Effector memory CD8-positive, alpha-beta T cell (primary cell): ENCODE results near the gene TPD52L2.

Source experiments
- ATAC-seq: fragments of 150-1000 bp; cut with Tn5 transposase; replicated peaks from 2 replicates; pipeline ENCODE4 v1.10.0; 2021; ENCODE audit warnings: mild to moderate bottlenecking, moderate library complexity
- DNase-seq, 3 experiments: peaks; one replicate each; pipeline ENCODE4 v3.0.0; 2021
- H3K27ac Mint-ChIP-seq, 2 donors: one replicate each; pipeline ENCODE4 v1.8.0; 2022; ENCODE audit warnings: mild to moderate bottlenecking in 2 of 2, mixed read lengths in 2 of 2, moderate library complexity in 2 of 2
- H3K27me3 Mint-ChIP-seq, 2 donors: one replicate each; pipeline ENCODE4 v1.8.0; 2022; ENCODE audit warnings: mixed read lengths in 2 of 2
- H3K36me3 Mint-ChIP-seq: one replicate; pipeline ENCODE4 v1.8.0; 2022; ENCODE audit warnings: mild to moderate bottlenecking, moderate library complexity, mixed read lengths; ENCODE audit not compliant: insufficient read depth
- H3K4me1 Mint-ChIP-seq, 2 donors: one replicate each; pipeline ENCODE4 v1.8.0; 2022; ENCODE audit warnings: low read depth in 2 of 2, mixed read lengths in 2 of 2
- H3K4me3 Mint-ChIP-seq, 2 donors: one replicate each; pipeline ENCODE4 v1.8.0; 2022; ENCODE audit warnings: mild to moderate bottlenecking in 2 of 2, mixed read lengths in 2 of 2, moderate library complexity in 2 of 2
- H3K9me3 Mint-ChIP-seq, 2 donors: one replicate each; pipeline ENCODE4 v1.8.0; 2022; ENCODE audit warnings: mixed read lengths in 2 of 2

Gene TPD52L2

DNA sequence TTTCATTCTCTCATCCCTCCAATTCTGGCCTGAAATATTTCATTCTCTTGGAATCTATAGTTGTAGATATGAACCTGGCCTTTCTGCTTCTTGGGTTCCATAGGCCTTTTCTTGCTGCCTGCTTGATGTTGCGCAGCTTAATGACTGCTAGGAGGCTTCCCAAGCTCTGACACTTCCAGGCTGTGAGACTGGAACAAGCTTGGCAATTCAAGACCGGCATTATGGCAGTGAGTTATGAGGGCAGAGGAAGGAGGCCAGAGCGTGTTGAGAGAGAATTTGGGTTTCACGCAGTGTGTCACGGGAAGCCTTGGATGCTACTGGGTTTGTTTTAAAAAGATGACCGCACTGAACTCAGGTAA lies 28.9 kb downstream of the TPD52L2 start:
- DNase-seq (no peak), ATAC-seq (no peak)
- Mint-ChIP-seq H3K9me3 (no peaks in the 10 kb centered on the region), H3K36me3 (peaks cover 34% of the 10 kb centered on the region), H3K27ac (peak overlapping the region; percentile 74 to 92), H3K27me3 (no peaks in the 10 kb centered on the region), H3K4me1 (peaks cover 35 to 36% of the 10 kb centered on the region in 2 donors), H3K4me3 (peak overlapping the region; percentile 77 to 80)

DNA sequence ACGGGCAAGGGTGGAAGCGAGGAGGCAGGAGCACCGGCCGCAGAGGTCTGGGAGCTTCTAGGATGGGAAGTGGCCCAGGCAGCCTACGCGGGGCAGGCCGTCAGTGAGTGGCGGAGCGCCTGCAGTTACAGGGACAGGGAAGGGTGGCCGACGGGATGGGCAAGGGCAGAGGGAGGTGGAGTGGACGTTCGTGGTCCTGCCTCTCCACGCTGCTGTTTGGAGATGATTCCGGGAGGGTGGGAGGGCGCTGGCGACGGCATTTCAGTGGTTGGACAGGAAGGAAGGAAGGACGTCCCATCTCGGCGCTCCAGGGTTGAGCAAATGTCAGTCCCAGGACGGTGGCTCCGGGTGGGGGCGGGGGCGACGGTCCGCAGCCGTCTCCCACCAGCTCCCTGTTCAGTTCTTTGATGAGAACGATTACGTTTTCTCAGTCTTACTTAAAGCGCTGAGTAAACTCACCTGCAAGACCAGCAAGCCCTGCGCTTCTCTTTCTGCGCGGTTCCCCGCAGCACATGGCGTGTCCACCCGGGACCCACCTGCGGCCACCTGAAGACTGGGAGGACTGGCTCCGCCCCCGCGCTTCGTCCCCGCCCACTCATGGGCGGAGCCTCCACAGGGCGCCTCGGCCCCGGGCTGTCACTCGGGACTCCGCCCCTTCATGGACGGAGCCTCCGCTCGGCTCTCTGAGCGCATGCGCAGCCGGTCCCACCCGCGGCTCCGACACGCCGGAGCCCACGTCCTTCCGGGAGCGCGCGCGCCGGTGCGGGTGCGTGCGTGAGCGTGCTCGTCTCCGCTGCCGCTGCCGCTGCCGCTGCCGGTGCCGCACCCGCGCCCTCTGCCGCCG lies 29.5 kb downstream of the TPD52L2 start, which contains the start of gene DNAJC5:
TSS of gene DNAJC5 (plus strand) at position 769 of the 844 bp plus-strand sequence. CDS start 33,220 bp downstream, outside the sequence.
- ATAC-seq (peak; percentile 82), DNase-seq (peak; percentile 94 to 97 (median 95))
- peaks cover 34% of the 10 kb centered on the region for H3K36me3 Mint-ChIP-seq
- H3K9me3 Mint-ChIP-seq: no peaks in the 10 kb centered on the region
- peak within 1 kb of the TSS; percentile 82 to 92 for H3K4me3 Mint-ChIP-seq
- H3K27ac Mint-ChIP-seq: peak within 1 kb of the TSS; percentile 95 to 96
- peaks cover 35 to 41% of the 10 kb centered on the region in 2 donors for H3K4me1 Mint-ChIP-seq
- no peaks in the 10 kb centered on the region for H3K27me3 Mint-ChIP-seq

DNA sequence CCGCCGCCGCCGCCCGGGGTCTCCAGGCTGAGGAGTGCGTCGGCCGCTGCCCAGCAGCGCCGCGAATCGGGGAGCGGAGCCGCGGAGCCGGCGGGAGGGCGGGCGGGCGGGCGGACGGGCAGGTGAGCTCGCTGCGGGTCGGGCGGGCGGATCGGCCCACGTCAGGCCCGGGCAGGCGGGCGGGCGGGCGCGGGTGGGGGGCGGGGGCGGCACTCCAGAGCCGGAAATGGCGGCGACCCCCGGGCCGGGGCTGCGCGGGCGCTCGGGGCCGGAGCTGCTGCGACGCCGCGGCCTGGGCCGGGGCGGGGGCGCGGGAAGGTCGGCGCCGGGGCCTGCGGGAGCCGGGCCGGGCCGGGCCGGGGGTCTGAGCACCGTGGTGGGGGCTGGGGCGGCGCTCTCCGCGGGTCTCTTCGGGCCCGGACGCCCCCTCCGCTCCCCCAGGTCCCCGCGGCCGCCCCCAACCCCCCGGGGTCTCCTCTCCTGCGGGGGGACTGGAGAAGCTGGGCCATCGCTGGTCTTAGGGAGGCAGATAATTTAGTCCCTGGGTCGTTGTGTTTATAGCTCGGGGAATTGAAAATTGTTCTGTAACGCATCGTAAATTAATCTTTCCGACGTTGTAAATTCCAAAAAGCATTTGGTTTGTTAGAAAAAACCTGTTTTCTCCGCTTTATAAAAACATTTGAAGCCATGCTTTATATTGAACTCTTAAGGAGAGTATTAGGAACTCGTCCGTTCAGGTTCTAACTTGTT lies 30.3 kb downstream of the TPD52L2 start:
- peaks cover 29% of the 10 kb centered on the region for H3K36me3 Mint-ChIP-seq
- ATAC-seq (no peak), DNase-seq (no peak)
- H3K9me3 Mint-ChIP-seq: no peaks in the 10 kb centered on the region
- H3K27ac Mint-ChIP-seq: peak overlapping the region; percentile 95 to 96
- no peaks in the 10 kb centered on the region for H3K27me3 Mint-ChIP-seq
- peaks cover 35 to 41% of the 10 kb centered on the region in 2 donors for H3K4me1 Mint-ChIP-seq
- peak overlapping the region; percentile 82 to 92 for H3K4me3 Mint-ChIP-seq

DNA sequence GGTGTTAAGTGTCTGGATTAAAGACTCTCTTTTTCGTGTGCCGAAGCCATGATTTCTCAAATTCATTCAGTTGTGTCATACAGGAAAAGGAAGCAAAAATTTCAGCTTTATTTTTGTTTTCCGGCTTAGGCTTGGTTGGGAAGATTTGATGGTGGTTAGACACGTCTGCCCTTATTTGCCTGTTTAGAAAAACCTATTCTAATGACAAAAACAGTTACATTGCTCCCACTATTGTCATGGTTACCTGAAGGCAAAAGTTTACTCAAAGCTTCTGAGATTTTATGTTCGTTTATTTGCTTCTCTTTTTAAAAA lies 30.8 kb downstream of the TPD52L2 start:
- Mint-ChIP-seq H3K9me3 (no peaks in the 10 kb centered on the region), H3K27me3 (no peaks in the 10 kb centered on the region), H3K27ac (peak overlapping the region; percentile 95 to 96), H3K4me1 (peaks cover 35 to 41% of the 10 kb centered on the region in 2 donors), H3K36me3 (peaks cover 29% of the 10 kb centered on the region), H3K4me3 (peak overlapping the region; percentile 82 to 92)
- ATAC-seq (peak; percentile 28), DNase-seq (no peak)

DNA sequence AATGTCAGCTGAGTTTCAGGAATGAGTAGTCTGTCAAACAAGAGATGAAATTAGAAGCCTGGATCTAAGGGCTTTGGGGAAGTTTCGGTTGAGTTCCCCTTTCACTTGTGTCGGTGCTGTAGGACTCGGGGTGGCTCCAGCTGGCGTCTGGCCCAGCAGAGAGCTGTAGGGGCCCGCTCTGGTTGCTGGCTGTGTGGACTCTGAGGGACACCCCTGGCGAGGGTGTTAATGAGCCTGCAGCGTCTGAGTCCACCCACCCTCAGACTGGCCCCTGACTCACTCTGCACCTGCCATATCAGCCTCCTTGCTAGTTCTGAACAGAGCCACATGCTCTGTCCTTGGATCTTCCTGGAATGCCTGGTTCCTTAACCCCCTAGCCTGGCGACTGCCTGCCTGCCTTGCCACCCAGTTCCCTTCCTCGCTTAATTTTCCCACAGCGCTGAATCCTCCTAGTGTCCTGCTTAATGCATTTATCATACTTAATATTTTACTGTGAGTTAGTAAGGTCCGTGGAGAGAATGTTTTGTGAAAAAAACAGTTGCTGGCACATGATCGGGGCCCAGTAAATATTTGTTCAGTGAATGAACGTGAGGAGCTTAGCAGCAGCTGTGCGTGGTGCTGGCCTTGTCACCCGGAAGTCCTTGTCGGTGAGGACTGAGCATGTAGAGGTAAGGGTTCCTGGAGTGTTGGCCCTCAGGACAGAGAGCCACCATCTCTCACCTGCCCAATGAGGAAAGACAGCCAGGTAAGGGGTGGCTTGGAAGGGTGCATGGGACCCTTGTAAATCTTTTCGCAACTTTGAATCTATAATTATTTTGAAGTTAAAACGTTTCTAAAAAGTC lies 31.4 kb downstream of the TPD52L2 start:
- peak overlapping the region; percentile 82 to 92 for H3K4me3 Mint-ChIP-seq
- H3K4me1 Mint-ChIP-seq: peaks cover 39 to 44% of the 10 kb centered on the region in 2 donors
- DNase-seq (peak in 2 of 3 experiments; percentile 14 to 19), ATAC-seq (peak; percentile 24)
- peaks cover 31% of the 10 kb centered on the region for H3K36me3 Mint-ChIP-seq
- H3K9me3 Mint-ChIP-seq: no peaks in the 10 kb centered on the region
- H3K27ac Mint-ChIP-seq: peak overlapping the region; percentile 95 to 96
- no peaks in the 10 kb centered on the region for H3K27me3 Mint-ChIP-seq

DNA sequence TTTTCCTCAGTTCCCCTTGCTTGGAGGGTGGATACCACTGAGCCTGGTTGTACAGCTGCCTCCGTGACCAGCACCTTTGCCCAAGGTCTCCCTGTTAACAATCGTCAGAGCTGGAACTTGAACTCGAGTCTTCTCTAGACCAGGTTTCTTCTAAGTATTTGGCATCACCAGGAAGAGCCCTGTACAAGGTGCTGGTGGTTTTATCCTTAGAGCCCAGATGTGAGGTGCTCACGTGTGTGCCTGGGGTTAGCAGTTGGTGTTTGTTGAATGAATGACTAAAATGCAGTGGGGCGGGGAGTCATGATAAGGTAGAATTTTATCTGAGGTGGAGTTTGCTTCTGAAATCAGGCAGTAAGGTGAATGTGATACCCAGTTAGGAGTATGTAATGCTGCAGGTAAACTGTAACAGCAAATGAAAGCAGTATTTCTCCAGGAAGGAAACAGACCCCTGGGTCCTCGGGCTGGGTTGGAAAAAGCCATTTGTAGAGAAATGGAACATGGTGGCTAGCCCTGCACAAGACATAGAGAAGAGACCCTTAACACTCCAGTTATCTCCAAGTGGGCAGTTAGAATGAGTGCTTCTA lies 33.0 kb downstream of the TPD52L2 start:
- Mint-ChIP-seq H3K27ac (peak overlapping the region; percentile 72 to 96), H3K27me3 (no peaks in the 10 kb centered on the region), H3K4me3 (peak overlapping the region; percentile 61 to 92), H3K36me3 (peaks cover 36% of the 10 kb centered on the region), H3K9me3 (no peaks in the 10 kb centered on the region), H3K4me1 (peaks cover 44 to 50% of the 10 kb centered on the region in 2 donors)
- ATAC-seq: no peak
- no peak for DNase-seq

DNA sequence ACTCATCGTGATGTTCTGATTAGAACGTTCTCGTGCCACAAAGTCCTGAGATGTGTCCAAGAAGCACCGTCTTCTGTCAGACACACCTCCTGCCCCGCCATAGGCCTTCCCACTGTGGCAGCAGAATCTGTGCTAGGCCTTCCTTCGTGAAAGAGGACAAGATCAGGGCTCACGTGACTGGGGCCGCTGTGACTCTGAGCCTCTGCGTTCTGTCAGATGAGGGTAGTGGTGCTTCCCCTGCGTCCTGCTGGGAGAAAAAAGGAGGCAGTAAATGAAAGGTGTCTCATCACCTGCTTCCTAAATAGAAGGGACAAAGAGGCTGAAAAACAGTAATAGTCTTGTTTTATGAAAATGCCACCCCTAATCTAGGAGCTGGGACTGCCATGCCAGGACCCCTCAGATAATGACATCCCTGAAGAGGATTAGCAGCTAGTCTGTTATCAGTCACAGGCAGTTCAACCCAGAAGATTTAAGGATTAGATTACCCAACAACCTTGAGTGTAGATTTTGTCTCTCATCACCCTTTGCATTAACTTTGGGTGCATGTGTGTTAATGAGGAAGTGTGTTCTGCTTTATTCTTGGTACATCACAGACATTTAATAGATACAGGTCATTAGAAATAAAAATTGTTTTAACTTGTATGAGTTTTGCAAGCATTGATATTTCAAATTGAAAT lies 34.0 kb downstream of the TPD52L2 start:
- Mint-ChIP-seq H3K27me3 (no peaks in the 10 kb centered on the region), H3K4me3 (no peak overlapping the region), H3K27ac (peak overlapping the region in 1 of 2 donors; percentile 96), H3K36me3 (peaks cover 41% of the 10 kb centered on the region), H3K9me3 (no peaks in the 10 kb centered on the region), H3K4me1 (peaks cover 47 to 51% of the 10 kb centered on the region in 2 donors)
- DNase-seq: no peak
- no peak for ATAC-seq

DNA sequence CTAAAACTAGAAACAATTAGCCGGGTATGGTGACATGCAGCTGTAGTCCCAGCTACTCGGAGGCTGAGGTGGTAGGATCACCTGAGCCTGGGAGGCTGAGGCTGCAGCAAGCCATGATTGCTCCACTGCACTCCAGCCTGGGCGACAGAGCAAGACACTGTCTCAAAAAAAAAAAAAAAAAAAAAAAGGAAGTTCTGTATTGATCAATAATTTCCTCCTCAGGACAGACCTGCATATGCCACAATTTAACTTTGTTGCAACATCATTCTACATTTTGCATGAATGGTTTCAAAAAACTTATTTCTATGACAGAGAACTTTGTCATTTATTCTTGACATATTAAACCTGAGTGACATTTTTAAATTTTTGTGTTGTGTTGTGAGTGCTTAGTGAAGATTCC lies 35.3 kb downstream of the TPD52L2 start:
- Mint-ChIP-seq H3K27ac (no peak overlapping the region), H3K36me3 (peaks cover 39% of the 10 kb centered on the region), H3K4me3 (no peak overlapping the region), H3K27me3 (no peaks in the 10 kb centered on the region), H3K9me3 (no peaks in the 10 kb centered on the region), H3K4me1 (peaks cover 44 to 49% of the 10 kb centered on the region in 2 donors)
- no peak for DNase-seq
- no peak for ATAC-seq

DNA sequence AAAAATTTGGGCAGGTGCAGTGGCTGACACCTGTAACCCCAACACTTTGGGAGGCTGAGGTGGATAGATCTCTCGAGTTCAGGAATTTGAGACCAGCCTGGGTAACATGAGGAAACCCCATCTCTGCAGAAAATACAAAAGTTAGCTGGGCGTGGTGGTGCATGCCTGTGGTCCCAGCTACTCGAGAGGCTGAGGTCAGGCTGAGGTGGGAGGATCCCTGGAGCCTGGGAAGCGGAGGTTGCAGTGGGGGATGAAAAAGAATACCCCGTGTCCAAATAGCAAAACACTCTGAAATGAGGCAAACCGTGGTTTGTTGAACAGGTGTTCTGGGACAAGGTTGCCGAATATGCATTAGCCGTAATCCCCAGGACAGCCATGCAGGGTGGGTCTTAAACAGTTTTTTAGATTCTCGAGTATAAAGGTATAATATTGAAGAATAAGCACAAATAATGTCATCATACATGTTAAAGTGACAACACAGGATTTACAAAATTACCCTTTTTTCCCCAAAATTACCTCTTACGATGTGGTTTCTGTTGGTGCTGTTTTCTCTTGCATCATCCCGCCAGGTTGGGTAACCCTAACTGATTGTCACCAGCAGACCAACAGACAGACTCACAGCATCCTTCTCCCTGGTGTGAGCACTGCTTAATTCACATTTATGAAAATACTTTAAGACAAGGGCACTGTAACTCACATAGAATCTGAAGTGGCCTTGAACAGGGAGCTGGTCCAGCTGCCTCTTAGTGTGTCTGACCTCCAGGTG lies 38.9 kb downstream of the TPD52L2 start:
- Mint-ChIP-seq H3K27ac (peak overlapping the region; percentile 67 to 100), H3K4me3 (peak overlapping the region in 1 of 2 donors; percentile 25), H3K4me1 (peaks cover 23 to 28% of the 10 kb centered on the region in 2 donors), H3K27me3 (no peaks in the 10 kb centered on the region), H3K9me3 (no peaks in the 10 kb centered on the region), H3K36me3 (peaks cover 27% of the 10 kb centered on the region)
- ATAC-seq: no peak
- DNase-seq: no peak

DNA sequence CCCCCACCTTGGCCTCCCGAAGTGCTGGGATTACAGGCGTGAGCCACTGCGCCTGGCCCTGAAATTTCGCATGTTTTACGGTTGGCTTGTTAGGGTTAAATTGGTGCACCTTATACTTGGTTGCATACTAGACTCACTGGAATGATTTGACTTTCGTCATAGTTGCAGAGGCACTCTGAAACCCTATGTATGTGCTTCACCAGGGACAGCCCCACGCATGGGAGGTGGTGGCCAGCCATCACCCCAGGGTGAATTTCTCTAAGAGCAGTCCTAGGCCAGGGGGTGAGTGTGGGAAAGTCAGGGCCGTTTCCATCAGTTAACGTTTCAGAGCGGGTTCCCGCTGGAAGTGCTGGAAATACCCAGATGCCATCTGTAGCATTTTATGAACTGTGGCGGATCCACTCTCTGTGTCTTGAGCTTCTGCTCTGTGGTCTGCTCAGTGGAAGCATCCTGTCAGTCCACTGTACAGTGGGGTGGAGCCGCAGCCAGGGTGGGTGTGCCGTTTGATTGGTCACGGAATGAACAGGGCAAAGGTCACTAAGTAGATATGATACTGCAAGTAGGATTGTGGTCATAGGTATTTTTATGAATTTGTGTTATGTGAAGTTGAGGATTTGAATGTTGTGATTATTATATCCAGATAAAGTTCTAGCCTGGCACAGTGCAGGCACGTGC lies 43.1 kb downstream of the TPD52L2 start:
- no peak overlapping the region for H3K4me3 Mint-ChIP-seq
- H3K27me3 Mint-ChIP-seq: no peaks in the 10 kb centered on the region
- peaks cover 27 to 35% of the 10 kb centered on the region in 2 donors for H3K4me1 Mint-ChIP-seq
- H3K27ac Mint-ChIP-seq: peak overlapping the region; percentile 33 to 47
- DNase-seq: no peak
- H3K9me3 Mint-ChIP-seq: no peaks in the 10 kb centered on the region
- ATAC-seq: no peak
- H3K36me3 Mint-ChIP-seq: peaks cover 18% of the 10 kb centered on the region

DNA sequence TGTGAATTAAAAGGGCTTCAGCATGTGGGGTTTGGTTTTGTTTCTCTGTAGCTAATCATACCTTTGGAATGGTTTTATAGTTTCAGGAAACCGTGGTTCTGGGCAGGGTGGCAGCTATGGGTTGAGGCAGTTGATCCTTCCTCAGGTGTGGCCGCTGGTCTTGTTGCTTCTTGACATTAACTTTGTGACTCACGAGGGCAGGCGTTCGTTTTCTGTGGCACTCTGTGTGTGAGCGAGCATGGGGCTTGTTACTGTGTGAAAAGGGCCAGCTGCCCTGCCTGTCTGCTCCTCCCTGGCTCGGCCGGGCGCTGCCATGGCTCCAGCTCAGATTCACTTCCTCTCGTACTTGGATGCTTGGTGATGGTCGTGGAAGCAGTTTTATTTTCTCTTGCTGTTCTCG lies 46.1 kb downstream of the TPD52L2 start:
- Mint-ChIP-seq H3K9me3 (no peaks in the 10 kb centered on the region), H3K4me3 (peak overlapping the region in 1 of 2 donors; percentile 38)

More for the DNA sequence above, 46.1 kb downstream of the TPD52L2 start:
- Mint-ChIP-seq H3K4me1 (peaks cover 29 to 31% of the 10 kb centered on the region in 2 donors), H3K27me3 (no peaks in the 10 kb centered on the region), H3K36me3 (peaks cover 18% of the 10 kb centered on the region), H3K27ac (peak overlapping the region in 1 of 2 donors; percentile 88)
- DNase-seq (no peak), ATAC-seq (no peak)
